GM03348 (cell line): ENCODE data around the gene ZNF346.
"Not testable (repeated sequence)": the region's sequence is repeated elsewhere in the genome, so short reads cannot be mapped to it uniquely, and the experiment has no call there.

Source experiments
- DNase-seq: peaks from one replicate; pipeline ENCODE4 v3.0.0; 2012; ENCODE audit warnings: low spot score

Gene ZNF346

DNA sequence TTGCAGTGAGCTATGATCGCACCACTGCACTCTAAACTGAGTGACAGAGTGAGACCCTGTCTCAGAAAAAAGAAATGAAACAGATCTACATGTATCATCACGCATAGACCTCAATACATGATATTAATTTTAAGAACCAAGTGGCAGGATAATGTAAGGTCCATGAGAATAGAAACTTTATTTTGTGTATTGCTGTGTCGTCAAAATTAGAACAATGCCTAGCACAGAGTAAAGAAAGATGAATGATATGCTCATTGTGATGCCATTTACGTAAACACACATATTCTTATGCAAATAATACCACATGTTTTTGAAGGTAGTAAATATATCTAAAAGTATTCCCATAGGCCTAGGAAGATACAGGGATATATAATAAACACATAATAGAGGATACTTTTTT, 12.3 kb upstream of the ZNF346 start:
- DNase-seq = no peak

GRCh38 chr5:177015156-177015555, 7.3 kb upstream of the ZNF346 start:
- DNase-seq = no peak

GRCh38 chr5:177018341-177018740, 4.2 kb upstream of the ZNF346 start:
- DNase-seq = no peak

- no peak for DNase-seq
Observed at GRCh38 chr5:177020033-177020432, 2.5 kb upstream of the ZNF346 start.

- DNase-seq = no peak
Observed at GRCh38 chr5:177023303-177023664, 788 bp downstream of the ZNF346 start.

GRCh38 chr5:177024559-177024958, 2.1 kb downstream of the ZNF346 start:
- DNase-seq = no peak

DNA sequence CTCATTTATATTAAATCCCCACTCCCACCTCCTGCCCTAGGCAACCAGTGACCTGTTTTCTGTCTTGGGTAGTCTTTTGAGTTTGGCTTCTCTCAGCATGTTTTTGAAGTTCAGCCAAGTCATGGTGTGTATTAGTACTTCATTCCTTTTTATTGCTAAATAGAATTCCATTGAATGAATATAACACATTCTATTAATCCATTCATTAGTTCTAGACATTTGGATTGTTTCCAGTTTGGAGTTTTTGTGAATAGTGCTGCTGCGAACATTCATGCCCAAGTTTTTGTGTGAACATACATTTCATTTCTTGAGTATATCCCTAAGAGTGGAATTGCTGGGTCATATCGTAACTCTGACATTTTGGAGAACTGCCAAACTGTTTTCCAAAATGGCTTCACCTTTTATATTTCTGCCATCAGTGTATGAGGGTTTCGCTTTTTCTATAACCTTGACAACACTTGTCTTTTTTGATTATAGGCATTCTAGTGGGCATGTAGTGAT, 2.7 kb downstream of the ZNF346 start:
- DNase-seq = no peak

DNA sequence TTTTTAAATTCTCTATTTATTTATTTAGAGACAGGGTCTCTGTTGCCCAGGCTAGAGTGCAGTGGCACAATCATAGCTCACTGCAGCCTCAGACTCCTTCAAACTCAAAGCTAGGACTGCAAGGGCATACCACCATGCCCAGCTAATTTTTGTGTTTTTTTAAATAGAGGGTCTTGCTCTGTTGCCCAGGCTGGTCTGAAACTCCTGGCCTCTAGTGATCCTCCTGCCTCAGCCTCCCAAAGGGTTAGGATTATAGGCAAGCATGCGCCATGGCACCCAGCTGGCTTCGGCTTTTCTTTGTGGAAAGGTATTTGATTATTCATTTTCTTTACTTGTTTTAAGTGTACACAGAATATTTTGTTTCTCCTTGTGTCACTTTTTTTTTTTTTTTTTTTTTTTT, 5.2 kb downstream of the ZNF346 start:
- no peak for DNase-seq

GRCh38 chr5:177029498-177029897, 7.0 kb downstream of the ZNF346 start:
- no peak for DNase-seq

DNA sequence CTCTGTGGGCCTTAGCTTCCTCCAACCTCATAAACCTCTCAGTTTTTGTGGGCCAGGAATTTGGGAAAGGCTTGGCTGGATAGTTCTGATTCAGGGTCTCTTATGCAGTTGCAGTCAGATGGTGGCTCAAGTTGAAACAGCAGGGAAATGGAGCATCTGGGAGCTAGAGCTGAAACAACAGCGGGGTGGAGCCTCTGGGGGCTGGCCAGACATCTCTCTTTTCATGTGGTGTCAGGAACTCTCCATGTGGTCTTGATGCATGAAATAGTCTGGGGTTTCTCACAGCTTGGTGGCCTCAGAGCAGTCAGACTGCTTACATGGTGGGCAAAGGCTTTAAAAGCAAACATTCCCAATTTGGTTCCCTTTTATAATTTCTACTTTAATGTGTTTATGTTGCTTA, 13.5 kb downstream of the ZNF346 start:
- DNase-seq = peak; percentile 16

GRCh38 chr5:177036443-177036842, 13.9 kb downstream of the ZNF346 start:
- DNase-seq = no peak

DNA sequence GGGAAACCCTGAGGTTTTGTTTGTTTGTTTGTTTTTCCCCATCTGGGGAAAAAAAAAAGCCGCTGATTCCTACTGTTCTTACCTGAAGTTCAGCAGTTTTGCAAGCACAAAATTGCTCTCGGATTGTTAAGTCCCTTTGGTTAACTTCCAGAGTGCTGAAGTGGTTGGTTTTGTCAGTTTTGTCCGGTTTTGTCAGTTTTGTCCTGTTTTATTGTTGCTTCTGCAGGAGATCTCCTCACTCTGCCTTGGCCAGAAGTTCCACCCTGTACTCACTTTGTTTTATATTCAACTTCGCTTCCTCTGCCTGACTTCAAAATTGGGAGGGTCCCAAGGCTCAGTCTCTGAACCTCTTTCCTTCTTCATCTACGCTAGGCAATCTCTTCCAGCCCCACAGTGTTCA, 14.4 kb downstream of the ZNF346 start:
- no peak for DNase-seq

DNA sequence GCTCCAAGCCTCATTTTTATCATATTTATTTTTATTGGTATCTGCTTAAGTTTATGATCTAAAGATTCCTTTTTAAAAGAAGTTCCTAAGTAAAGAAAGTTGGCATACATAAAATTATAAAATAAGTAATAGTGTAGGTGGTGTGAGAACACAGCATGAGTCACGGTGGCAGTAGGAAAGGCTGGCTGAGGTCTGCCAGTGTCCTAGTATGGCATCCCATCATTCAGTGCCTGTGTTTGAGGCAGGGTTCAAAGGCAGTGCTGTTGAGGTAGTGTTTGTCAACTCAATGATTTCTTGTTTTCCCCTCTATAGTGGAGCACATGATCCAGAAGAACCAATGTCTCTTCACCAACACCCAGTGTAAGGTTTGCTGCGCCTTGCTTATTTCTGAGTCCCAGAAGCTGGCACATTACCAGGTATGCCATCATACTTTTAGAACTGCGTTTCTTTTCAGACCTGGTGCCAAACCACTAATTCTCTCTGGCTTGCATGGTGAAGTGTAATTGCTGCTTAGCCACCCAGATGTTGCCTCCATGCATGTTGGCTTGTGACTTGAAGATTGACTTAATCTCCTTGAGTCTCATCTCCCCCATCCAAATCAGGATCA, 18.4 kb downstream of the ZNF346 start:
- DNase-seq = peak; percentile 61

DNA sequence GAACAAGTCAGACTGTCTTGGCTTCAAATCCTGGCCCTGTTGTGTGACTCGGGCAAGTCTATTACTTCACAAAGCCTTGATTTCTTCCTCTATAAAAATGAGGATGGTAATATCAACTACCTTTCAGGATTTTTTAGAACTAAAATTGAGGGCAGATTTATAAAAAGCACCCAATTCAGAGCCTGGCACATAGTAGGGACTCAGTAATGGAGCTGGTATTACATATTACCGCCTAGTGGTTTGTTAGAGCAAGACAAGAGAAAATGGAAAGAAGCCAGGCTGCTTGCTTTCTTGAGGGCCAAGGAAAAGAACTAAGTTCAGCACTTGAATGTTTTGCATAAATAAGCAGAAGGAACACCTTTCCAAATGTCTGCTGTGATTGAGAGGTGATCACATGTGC, 19.4 kb downstream of the ZNF346 start:
- no peak for DNase-seq

DNA sequence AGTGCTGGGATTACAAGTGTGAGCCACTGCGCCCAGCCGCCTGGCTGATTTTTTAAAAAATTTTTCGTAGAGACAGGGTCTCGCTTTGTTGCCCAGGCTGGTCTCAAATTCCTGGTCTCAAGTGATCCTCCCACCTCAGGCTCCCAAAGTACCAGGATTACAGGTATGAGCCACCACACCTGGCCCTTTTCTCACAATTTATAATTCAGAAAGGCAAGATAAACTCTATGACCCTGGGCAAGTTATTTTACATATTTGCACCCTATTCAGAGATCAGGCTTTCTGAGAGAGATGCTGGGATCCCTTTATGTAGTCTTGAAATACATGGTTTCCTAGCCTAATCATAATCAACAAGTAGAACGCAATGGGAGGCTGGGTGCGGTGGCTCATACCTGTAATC, 20.6 kb downstream of the ZNF346 start:
- no peak for DNase-seq

GRCh38 chr5:177043958-177044357, 21.5 kb downstream of the ZNF346 start:
- DNase-seq = no peak

DNA sequence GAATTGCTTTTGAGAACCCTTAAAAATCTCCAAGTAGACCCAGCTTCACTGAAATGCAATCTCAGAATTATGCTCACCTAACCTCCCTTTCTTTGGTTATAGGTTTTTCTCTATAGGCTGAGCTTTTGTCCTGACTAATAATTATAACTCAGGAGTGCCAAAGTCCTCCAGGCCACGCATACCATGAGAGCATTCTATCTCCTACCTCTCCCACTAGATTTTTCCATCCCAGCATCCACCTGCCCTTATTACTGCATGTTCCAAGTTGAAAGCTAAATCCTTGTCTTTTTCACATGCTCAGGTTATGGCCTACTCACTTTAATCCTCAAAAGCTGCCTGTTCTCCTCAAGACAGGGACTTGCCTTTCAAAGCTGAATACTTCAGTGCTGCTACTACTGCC, 22.1 kb downstream of the ZNF346 start:
- no peak for DNase-seq

- DNase-seq = no peak
Observed at GRCh38 chr5:177045631-177046030, 23.1 kb downstream of the ZNF346 start.

GRCh38 chr5:177048531-177048930, 26.0 kb downstream of the ZNF346 start:
- DNase-seq = not testable (repeated sequence)

DNA sequence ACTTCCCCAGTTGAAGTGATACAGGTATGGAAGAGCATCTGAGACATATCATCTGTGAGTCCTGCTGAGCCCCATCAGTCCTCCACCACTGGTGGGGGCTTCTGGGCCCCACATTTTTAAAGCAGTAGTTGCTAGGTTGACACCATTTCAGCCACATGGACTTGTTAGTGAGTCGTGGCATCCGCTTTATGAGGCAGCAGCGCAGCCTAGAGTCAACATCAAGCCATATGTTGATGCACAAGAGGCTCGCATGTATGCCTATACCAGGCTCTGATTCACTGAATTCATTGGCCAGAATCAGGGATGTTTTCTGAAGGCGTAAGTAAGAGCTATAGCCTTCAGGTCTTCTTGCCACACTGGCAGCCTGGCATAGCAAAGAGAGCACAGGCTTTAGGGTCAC, 26.8 kb downstream of the ZNF346 start:
- no peak for DNase-seq

DNA sequence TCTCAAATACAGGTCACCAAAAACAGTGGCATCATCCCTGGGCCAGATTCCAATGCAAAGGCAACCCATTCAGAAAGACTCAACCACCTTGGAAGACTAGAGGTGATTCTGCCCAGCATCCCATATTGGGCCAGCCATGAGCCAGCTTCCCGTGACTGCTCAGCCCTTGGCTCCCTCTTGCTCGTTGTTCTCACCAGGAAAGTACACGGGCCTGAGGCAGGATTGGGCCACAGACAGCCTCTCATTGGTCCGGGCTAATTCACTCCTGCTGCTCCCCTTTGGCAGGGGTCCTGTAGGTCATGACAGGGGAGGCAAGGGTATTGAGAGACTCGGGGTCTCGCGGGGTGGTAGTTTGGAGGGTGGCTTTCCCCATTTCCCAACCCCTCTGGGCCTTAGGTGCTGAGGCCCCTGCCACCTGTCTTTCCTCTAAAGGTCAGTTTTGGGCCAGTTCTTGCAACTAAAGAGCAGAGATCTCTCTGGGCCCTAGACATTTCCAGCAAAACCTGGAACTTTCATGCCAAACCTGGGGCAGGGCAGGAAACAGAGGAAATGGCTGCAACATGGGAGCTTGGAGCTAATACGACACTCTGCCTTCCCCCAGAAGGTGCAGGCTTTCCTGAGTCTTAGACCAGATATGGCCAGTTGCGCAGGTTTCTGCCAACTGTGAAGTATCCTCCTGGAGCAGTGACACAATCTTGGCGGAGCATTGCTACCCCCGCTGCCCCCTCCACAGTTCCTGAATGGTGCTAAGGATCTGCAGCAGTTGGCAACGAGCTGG, 42.2 kb downstream of the ZNF346 start:
- no peak for DNase-seq

- no peak for DNase-seq
Observed at GRCh38 chr5:177065491-177065890, 43.0 kb downstream of the ZNF346 start.

GRCh38 chr5:177066224-177066623, 43.7 kb downstream of the ZNF346 start:
- no peak for DNase-seq

DNA sequence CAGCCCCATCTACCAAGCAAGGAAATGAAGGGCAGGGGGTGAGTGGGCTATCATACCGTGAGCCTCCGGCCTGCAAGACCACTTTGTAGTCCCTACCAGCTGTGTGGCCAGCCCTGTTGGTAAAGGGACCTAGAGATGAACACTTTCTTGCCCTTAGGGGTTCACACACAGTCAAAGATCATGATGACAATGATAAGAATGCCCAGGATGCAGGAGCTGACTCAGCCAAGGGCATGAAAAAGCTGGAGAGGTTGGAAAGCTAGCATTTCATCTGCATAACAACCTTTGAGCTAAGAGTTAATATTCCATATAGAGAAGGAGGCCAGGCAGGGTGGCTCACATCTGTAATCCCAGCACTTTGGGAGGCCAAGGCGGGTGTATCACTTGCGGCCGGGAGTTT, 45.0 kb downstream of the ZNF346 start:
- DNase-seq = no peak
